Pons (tissue), 1 donor: ENCODE results near the gene PDE3B.
"Not testable (repeated sequence)": the region's sequence is repeated elsewhere in the genome, so short reads cannot be mapped to it uniquely, and the experiment has no call there.

Source experiments
- DNase-seq: peaks from one replicate; pipeline ENCODE4 v3.0.0-alpha.2; 2016; ENCODE audit warnings: low spot score

PDE3B gene

DNA sequence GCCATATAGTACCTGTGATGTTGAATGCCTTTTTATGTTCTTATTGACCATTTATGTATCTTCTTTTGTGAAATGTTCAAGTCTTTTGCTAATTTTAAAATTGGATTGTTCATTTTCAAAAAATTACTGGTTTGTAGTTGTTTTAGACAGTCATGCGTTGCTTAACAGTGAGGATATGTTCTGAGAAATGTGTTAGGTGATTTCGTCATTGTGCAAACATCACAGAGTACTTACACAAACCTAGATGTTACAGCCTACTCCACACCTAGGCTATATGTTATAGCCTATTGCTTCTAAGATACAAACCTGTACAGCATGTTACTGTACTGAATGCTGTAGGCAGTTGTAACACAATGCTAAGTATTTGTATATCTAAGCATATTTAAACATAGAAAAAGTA is 32.5 kb downstream of the PDE3B start:
- no peak for DNase-seq

- no peak for DNase-seq
These were observed 33.5 kb downstream of the PDE3B start for GRCh38 chr11:14677146-14677545.

GRCh38 chr11:14678350-14678749 is 34.7 kb downstream of the PDE3B start:
- DNase-seq = no peak

DNA sequence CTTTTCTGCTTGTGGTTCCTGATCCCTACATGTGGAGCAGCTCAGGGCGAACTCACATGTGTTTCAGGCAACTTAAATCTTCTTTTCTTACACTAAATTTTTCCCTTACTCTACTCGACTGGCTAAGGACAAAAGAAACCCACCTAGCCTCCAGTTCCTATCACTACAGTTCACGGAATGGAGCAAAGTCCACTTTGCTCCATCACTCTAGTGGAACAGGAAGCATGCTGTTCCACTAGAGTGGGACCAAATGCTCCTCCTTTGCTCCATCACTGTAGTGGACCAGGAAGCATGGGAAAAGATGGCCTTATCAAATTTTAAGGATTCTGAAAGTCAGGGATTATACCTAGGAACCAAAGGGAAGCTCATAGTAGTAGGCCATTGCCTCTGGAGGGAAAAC is 36.1 kb downstream of the PDE3B start:
- DNase-seq = no peak

DNA sequence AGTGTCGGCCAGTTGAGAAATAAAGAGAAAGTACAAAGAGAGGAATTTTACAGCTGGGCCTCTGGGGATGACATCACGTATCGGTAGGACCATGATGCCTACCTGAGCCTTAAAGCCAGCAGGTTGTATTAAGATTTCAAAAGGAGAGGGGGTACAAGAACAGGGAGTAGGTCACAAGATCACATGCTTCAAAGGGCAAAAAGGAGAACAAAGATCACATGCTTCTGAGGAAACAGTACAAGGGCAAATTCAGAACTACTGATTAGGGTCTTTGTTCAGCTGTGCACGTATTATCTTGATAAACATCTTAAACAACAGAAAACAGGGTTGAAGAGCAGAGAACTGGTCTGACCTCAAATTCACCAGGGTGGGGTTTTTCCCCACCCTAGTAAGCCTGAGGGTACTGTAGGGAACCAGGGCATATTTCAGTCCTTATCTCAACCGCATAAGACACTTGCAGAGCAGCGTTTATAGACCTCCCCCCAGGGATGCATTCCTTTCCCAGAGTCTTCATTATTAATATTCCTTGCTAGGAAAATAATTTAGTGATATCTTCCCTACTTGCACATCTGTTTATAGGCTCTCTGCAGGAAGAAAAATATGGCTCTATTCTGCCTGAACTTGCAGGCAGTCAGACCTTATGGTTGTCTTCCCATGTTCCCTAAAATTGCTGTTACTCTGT is 40.8 kb downstream of the PDE3B start:
- DNase-seq = not testable (repeated sequence)

DNA sequence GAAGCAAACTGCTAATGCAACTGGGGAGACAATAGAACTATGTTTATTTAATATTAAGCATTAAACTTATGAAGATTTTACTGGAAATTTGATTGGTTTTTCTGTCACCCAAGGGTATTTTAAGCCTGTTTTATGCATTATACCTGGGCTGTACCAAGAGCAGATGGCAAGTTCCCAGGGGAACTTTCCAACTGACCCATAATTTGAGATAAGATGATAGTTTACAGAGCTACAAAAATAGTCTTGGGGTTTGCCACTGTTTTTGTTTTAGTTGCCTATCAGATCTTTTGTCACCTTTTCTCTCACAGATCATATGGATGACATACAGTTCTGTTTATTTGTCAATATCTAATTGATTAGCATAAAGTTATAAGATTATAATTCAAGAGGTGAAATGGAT is 43.9 kb downstream of the PDE3B start:
- no peak for DNase-seq

GRCh38 chr11:14687943-14688627 is 44.5 kb downstream of the PDE3B start:
- no peak for DNase-seq

- DNase-seq = not testable (repeated sequence)
These were observed 52.1 kb downstream of the PDE3B start for GRCh38 chr11:14695656-14696055.

DNA sequence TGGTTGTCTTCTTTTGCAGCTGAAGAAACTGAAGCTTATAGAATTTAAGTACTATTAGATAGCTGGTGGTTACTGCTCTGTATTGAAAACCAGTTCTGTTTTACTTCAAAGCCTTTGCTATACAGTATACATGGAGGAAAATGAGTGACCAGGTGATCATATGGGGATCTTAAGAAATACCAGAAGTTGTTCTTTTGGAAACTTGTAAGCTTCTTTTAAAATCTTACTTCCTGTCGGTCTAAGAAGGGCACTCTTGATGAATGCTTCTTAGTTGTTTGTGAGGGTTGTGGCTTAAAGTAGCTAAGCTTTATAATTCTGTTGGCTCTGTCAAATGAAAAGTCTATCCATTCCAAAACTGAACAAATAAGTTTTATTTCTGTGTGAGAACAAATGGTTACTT is 55.2 kb downstream of the PDE3B start:
- no peak for DNase-seq

DNA sequence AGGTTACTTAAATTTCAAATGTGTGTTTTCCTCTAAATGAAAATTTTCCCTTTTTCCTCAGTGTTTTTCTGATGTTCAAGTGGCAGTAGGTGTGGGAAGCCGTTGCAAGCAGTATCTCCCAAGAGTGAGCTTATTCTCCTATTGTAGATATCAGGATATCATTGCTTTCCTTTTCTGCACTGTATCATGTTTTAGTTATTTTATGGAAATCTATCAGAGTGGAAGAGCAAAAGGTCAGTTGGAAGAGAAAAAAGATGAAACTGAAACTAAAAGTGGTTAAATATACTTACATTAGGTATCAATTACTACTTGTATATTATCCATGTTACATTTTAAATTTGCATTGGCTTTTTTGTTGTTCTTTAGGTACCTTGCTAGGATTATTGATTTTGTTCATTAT is 57.0 kb downstream of the PDE3B start:
- DNase-seq = no peak

DNA sequence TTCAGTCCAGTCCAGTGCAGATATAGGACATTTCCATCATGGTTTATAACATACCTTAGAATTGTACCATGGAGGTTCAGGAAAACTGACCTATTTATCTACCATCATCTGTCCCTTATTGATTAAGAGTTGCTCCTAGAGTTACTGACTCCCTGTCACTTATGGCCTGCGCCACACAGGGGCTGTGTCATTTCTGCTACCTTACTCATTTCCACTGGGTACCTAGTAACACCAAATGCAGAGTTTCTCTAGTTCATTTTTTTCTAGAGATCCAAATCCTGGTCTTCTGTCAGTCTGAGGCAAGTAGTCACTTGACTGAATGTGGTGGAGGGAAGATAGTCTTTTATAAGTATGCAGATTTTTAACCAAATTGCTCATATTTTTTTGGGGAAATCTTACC is 59.2 kb downstream of the PDE3B start:
- no peak for DNase-seq

DNA sequence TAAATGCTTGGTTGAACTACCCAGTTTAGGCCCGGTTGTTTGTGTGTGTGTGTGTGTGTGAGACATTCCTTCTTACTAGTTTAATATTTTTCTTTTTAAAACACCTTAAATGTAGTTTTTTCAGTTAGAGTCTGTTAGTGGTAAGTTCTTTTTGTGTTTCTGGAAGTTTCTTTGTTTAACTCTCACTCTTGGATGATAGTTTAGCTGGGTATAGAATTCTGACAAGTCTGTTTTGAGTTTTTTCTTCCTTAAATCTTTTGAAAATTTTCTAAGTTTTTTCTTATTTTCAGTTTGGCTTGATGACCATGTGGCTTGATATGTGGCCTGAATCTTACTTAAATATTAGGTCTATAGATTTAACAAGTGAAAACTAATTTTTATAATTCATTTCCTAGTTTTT is 60.1 kb downstream of the PDE3B start:
- no peak for DNase-seq

DNA sequence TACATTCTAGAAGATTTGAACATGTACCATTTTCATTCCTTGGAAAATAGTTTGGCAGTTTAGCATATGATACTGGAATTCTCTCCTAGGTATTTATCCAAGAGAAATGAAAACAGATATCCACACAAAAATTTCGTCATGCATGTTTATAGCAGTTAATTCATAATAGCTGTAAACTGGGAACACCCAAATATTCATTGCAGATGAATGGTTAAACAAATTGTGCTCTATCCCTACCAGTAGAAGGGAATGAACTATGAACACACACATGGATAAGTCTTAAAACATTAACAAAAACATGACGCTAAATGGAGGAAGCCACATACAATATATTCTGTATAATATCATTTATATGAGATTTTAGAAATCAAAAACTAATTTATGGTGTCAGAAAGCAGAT is 61.5 kb downstream of the PDE3B start:
- DNase-seq = no peak

DNA sequence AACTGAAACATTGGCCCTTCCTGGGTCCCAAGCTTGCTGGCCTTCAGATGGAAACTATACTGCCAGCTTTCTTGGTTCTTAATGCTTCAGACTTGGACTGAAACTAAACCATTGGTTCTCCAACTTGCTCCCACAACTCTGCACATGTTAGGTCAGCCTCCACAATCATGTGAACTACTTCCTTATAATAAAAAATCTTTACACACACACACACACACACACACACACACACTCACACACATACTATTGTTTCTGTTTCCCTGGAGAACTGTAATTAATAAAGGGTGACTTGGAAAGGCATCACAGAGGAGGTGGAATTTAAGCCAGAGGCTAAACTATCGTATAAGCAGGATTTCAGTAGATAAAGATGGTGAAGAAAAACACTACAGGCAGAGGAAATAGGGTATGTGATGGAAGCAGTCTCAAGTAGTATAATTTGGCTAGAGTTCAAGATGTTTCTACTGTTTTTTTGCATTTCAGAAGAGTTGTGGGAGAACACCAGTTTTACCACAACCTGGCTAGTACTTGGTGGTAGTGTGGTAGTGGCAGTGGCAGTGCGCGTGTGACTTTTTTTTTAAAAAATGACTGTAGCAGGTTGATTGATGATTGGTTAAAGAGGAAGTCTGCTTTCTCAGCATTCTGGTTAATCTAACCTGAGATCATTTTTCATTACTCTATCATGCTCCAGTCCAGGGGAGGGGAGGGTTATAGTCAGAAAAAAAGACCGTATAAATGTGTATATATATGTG is 70.1 kb downstream of the PDE3B start:
- DNase-seq = no peak

- not testable (repeated sequence) for DNase-seq
These were observed 72.1 kb downstream of the PDE3B start for GRCh38 chr11:14715669-14716068.

GRCh38 chr11:14722496-14722895 is 78.9 kb downstream of the PDE3B start:
- no peak for DNase-seq

- no peak for DNase-seq
These were observed 81.5 kb downstream of the PDE3B start for GRCh38 chr11:14725150-14725549.

- DNase-seq = no peak
These were observed 83.6 kb downstream of the PDE3B start for GRCh38 chr11:14727215-14727614.

GRCh38 chr11:14727746-14728145 is 84.1 kb downstream of the PDE3B start:
- no peak for DNase-seq

GRCh38 chr11:14740539-14740938 is 96.9 kb downstream of the PDE3B start:
- not testable (repeated sequence) for DNase-seq

GRCh38 chr11:14741195-14741594 is 97.6 kb downstream of the PDE3B start:
- DNase-seq = no peak

DNA sequence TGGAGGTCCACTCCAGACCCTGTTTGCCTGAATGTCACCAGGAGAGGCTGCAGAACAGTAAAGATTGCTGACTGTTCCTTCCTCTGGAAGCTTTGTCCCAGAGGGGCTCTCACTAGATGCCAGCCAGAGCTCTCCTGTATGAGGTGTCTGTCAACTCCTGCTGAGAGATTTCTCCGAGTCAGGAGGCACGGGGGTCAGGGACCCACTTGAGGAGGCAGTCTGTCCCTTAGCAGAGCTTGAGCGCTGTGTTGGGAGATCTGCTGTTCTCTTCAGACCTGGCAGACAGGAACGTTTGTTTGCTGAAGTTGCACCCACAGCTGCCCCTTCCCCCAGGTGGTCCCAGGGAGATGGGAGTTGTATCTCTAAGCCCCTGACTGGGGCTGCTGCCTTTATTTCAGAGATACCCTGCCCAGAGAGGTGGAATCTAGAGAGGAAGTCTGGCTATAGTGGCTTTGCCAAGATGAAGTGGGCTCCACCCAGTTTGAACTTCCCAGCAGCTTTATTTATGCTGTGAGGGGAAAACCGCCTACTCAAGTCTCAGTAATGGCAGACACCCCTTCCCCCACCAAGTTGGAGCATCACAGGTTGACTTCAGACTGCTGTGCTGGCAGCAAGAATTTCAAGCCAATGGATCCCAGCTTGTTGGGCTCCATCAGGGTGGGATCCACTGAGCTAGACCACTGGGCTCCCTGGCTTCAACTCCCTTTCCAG is 99.4 kb downstream of the PDE3B start:
- DNase-seq = no peak

DNA sequence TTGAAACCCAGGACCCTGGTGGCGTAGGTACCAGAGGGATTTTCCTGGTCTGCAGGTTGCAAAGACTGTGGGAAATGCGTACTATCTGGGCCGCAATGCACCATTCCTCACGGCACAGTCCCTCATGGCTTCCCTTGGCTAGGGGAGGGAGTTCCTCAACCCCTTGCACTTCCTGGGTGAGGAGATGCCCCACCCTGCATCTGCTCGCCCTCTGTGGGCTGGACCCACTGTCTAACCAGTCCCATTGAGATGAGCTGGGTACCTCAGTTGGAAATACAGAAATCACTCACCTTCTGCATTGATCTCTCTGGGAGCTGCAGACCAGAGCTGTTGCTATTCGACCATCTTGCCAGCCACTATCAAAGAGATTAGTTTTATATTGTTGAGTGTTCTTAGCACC is 100.1 kb downstream of the PDE3B start:
- not testable (repeated sequence) for DNase-seq
